Activated CD8-positive, alpha-beta T cell treated with anti-CD3 and anti-CD28 coated beads for 36 hours (primary cell): Measurements from ENCODE around the gene MYZAP. TPM values are rescaled to one million over a fixed set of nuclear protein-coding genes. Genes with fewer than 3 reads are reported as not detected.
A peak's percentile ranks its signal among the peaks of the same experiment; 100 is the strongest.

ENCODE experiments used
- ATAC-seq: fragments of 200-7000 bp; cut with Tn5 transposase; one replicate; pipeline ENCODE4 v1.10.0; 2021; ENCODE audit warnings: mild to moderate bottlenecking, moderate library complexity
- CTCF ChIA-PET: fragments of 350-600 bp; sonication (Branson Sonifier 250); formaldehyde crosslinking; loops from one replicate; lab custom pipeline; 2021; ENCODE audit warnings: antibody characterized with exemption; lab: Charles Lee
- POLR2A ChIA-PET: fragments of 350-600 bp; sonication (Branson Sonifier 250); formaldehyde crosslinking; loops from one replicate; lab custom pipeline; 2021; ENCODE audit warnings: antibody characterized with exemption; lab: Charles Lee
- DNase-seq: peaks from one replicate; pipeline ENCODE4 v3.0.0-alpha.2; 2020
- H3K27ac Mint-ChIP-seq: one replicate; pipeline ENCODE4 v1.8.0; 2021; ENCODE audit warnings: mild to moderate bottlenecking, mixed read lengths
- H3K27me3 Mint-ChIP-seq: one replicate; pipeline ENCODE4 v1.8.0; 2021; ENCODE audit warnings: mixed read lengths
- H3K36me3 Mint-ChIP-seq: one replicate; pipeline ENCODE4 v1.8.0; 2021; ENCODE audit warnings: low read depth, mixed read lengths
- H3K4me1 Mint-ChIP-seq: one replicate; pipeline ENCODE4 v1.8.0; 2021; ENCODE audit warnings: low read depth, mixed read lengths
- H3K4me3 Mint-ChIP-seq: one replicate; pipeline ENCODE4 v1.8.0; 2021; ENCODE audit warnings: mild to moderate bottlenecking, moderate library complexity, mixed read lengths
- H3K9me3 Mint-ChIP-seq: one replicate; pipeline ENCODE4 v1.8.0; 2021; ENCODE audit warnings: mixed read lengths
- CTCF ChIP-seq: fragments of 200-600 bp; IDR thresholded peaks from one replicate; pipeline ENCODE4 v1.8.0; 2022; ENCODE audit warnings: antibody characterized with exemption, mild to moderate bottlenecking
- intact Hi-C: fragments of 100-400 bp; cut with micrococcal nuclease; formaldehyde crosslinking; loops from one replicate; pipeline ENCODE4 v1.10.0; 2022
- total RNA-seq, 2 experiments: library from RNA; stranded (reverse); gene quantifications; one replicate each; pipeline ENCODE4 v1.2.3, GENCODE V29; 2021

Gene MYZAP
- total RNA-seq, 2 experiments from 2014 or later = not detected

GRCh38 chr15:57635300-57635909 lies 43.7 kb downstream of the MYZAP start:
- ATAC-seq (no peak), DNase-seq (no peak)
- Mint-ChIP-seq H3K4me3 (no peak overlapping the region), H3K9me3 (no peaks in the 10 kb centered on the region), H3K27me3 (peaks cover 5% of the 10 kb centered on the region), H3K27ac (no peak overlapping the region), H3K4me1 (no peaks in the 10 kb centered on the region), H3K36me3 (no peaks in the 10 kb centered on the region)
- no peak for TF ChIP-seq CTCF
- intact Hi-C loops = no loop called here
- ChIA-PET CTCF (no interaction called here), POLR2A (no interaction called here)

GRCh38 chr15:57637846-57638245 lies 46.1 kb downstream of the MYZAP start:
- POLR2A ChIA-PET = no interaction called here
- TF ChIP-seq CTCF = no peak
- Mint-ChIP-seq H3K27me3 (peaks cover 5% of the 10 kb centered on the region), H3K4me1 (no peaks in the 10 kb centered on the region), H3K4me3 (no peak overlapping the region), H3K36me3 (no peaks in the 10 kb centered on the region), H3K9me3 (no peaks in the 10 kb centered on the region), H3K27ac (no peak overlapping the region)
- CTCF ChIA-PET = no interaction called here
- intact Hi-C loops = no loop called here
- no peak for DNase-seq
- no peak for ATAC-seq

GRCh38 chr15:57639306-57639705 lies 47.6 kb downstream of the MYZAP start:
- intact Hi-C loops = no loop called here

GRCh38 chr15:57640930-57641682 lies 49.4 kb downstream of the MYZAP start:
- Mint-ChIP-seq H3K27me3 (peaks cover 6% of the 10 kb centered on the region), H3K4me1 (no peaks in the 10 kb centered on the region), H3K4me3 (no peak overlapping the region), H3K36me3 (no peaks in the 10 kb centered on the region), H3K27ac (no peak overlapping the region), H3K9me3 (no peaks in the 10 kb centered on the region)
- intact Hi-C loops = loop anchor here (5.0 kb wide), 1 partner anchor 79 kb away; no protein-coding TSS in a partner anchor
- DNase-seq (peak; percentile 41), ATAC-seq (peak; percentile 58)
- CTCF ChIA-PET = interaction anchor here (0.7 to 2.5 kb wide), 11 partner anchors 8 to 425 kb away, joined by 3 to 11 read pairs (median 4); partner anchors contain the start of gene POLR2M
- TF ChIP-seq CTCF = peak; percentile 42
- POLR2A ChIA-PET = no interaction called here

More at GRCh38 chr15:57639306-57639705, 47.6 kb downstream of the MYZAP start:
- ChIA-PET POLR2A (no interaction called here), CTCF (interaction anchor here (1.0 to 1.9 kb wide), 2 partner anchors 10 to 78 kb away, joined by 3 to 6 read pairs; no protein-coding TSS in a partner anchor)
- no peaks in the 10 kb centered on the region for H3K4me1 Mint-ChIP-seq
- ATAC-seq = no peak
- no peaks in the 10 kb centered on the region for H3K36me3 Mint-ChIP-seq
- H3K27ac Mint-ChIP-seq = no peak overlapping the region
- no peaks in the 10 kb centered on the region for H3K9me3 Mint-ChIP-seq
- no peak overlapping the region for H3K4me3 Mint-ChIP-seq
- no peak for DNase-seq
- no peak for TF ChIP-seq CTCF
- peaks cover 5% of the 10 kb centered on the region for H3K27me3 Mint-ChIP-seq

GRCh38 chr15:57643826-57644225 lies 52.1 kb downstream of the MYZAP start:
- no peak overlapping the region for H3K4me3 Mint-ChIP-seq
- intact Hi-C loops = loop anchor here (5.0 kb wide), 1 partner anchor 82 kb away; no protein-coding TSS in a partner anchor
- DNase-seq = no peak
- H3K27me3 Mint-ChIP-seq = peaks cover 6% of the 10 kb centered on the region
- no peaks in the 10 kb centered on the region for H3K9me3 Mint-ChIP-seq
- TF ChIP-seq CTCF = no peak
- CTCF ChIA-PET = no interaction called here
- no peaks in the 10 kb centered on the region for H3K4me1 Mint-ChIP-seq
- no peak for ATAC-seq
- no peak overlapping the region for H3K27ac Mint-ChIP-seq
- H3K36me3 Mint-ChIP-seq = no peaks in the 10 kb centered on the region
- POLR2A ChIA-PET = no interaction called here
